Mononuclear cell (primary cell): ENCODE results near the gene PPARA. TPM values are rescaled to one million over a fixed set of nuclear protein-coding genes. Genes with fewer than 3 reads are reported as not detected.
A peak's percentile ranks its signal among the peaks of the same experiment; 100 is the strongest.

Experiments
- H3K27me3 ChIP-seq: 2 replicates; pipeline ENCODE4 v1.6.0; 2011; ENCODE audit warnings: low read length, control low read depth; ENCODE audit not compliant: insufficient read depth
- H3K4me1 ChIP-seq: 2 replicates; pipeline ENCODE4 v1.5.1; 2011; ENCODE audit warnings: mild to moderate bottlenecking, low read length, control low read depth; ENCODE audit not compliant: insufficient read depth
- H3K4me3 ChIP-seq: 2 replicates; pipeline ENCODE4 v1.5.1; 2011; ENCODE audit warnings: mild to moderate bottlenecking, low read length, moderate library complexity
- H3K9me3 ChIP-seq: 2 replicates; pipeline ENCODE4 v1.5.1; 2011; ENCODE audit warnings: low read depth, mild to moderate bottlenecking, control low read depth, low read length
- total RNA-seq: library from RNA; depleted of rRNA; stranded (reverse); fragments of >200 nt; gene quantifications from one replicate; pipeline ENCODE4 v1.2.3, GENCODE V29; 2012

Gene PPARA
- total RNA-seq: 5.1 TPM

DNA sequence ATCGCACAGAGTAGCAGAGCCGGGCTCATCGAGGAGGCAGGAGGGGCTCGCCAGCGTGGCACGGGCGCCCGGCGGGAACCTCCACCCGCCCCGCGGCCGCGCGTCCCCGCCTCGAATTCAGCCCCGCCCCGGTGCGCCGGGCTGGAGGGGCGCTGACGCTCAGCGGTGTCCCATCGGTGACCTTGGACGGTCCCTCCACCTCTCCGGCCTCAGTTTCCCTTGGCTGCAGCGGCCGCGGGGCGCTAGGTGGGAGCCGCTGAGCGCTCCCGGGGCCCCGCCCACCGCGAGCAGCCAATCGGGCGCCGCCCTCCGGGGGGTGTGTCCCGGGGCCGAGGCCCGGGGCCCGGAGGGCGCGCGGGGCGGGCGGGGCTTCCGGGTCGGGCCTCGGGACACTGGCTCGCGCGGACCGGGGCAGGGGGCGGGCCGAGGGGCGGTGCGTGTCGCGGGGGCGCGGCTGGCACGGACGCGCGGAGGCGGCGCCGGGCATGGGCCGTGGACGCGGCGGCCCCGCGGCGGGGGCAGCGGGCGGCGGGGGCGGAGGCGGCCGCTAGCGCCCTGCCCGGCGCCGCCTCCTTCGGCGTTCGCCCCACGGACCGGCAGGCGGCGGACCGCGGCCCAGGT, at the start of gene PPARA:
PPARA (plus strand) TSS at position 493 of the 621 bp plus-strand sequence. CDS start 47,858 bp downstream, outside the sequence.
- Histone ChIP-seq H3K9me3 (no peaks in the 10 kb centered on the region), H3K27me3 (no peaks in the 10 kb centered on the region), H3K4me3 (peak within 1 kb of the TSS; percentile 66), H3K4me1 (peaks cover 21% of the 10 kb centered on the region)

DNA sequence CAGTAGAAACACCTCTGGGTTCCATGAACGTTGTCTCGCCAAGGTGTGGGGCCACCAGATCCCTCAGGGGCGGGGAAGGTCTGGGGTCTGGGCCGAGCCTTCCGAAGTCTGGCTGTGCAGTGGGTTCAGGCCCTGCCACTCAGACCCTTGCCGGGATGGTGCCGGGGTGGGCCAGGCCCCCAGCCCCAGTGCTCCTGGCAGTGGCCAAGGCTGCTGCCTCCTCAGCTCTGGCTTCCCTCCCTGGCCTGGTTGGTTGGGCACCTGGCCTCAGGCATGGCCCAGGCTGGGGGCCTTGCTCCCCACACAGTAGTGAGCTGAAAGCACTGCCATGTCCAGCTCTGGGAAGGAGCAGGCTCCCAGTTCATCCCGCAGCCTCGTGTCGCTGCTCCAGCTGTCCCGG, 48.2 kb upstream of the PPARA start:
- Histone ChIP-seq H3K9me3 (no peaks in the 10 kb centered on the region), H3K27me3 (no peaks in the 10 kb centered on the region), H3K4me3 (no peak overlapping the region), H3K4me1 (no peaks in the 10 kb centered on the region)

DNA sequence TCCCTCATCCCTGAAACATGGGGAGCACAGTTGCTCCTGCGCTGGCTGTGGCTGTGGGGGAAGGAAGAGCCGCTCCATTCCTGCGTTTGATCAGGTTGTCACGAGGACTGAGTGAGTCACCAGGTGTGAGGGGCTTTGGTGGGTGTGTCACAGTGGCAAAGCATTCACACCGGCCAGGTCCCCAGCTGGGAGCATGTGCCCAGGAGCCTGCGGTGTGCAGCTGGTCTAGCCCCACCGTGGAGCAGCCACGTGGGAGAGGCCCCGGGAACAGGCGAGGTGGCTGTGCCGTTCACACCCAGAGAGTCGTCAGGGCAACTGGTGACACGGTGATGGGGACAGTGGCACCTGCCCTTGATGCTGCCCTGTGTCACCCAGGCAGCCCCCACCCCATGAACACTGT, 47.6 kb upstream of the PPARA start:
- H3K4me3 ChIP-seq: no peak overlapping the region

DNA sequence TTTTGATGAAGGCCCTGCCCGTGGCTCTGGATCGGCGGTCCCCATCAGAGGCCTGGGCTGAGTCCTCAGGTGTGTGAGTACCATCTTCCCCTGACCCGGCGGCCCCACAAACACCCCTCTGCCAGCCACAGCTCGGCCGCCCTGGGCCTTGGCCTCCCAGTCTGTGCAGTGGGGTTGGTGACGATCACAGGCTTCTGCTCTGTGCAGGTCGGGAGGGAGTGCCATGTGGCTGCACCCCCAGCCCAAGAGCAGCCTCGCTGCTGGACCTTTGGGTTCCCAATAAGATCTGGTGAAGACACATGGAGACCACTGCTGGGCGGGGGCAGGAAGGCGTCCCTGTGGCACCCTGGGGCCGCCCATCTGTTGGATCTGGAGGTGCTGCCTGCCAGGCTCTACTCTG, 47.1 kb upstream of the PPARA start:
- no peaks in the 10 kb centered on the region for H3K9me3 ChIP-seq
- H3K4me1 ChIP-seq: no peaks in the 10 kb centered on the region
- no peaks in the 10 kb centered on the region for H3K27me3 ChIP-seq
- H3K4me3 ChIP-seq: no peak overlapping the region

More for the DNA sequence above, 47.6 kb upstream of the PPARA start:
- Histone ChIP-seq H3K4me1 (no peaks in the 10 kb centered on the region), H3K27me3 (no peaks in the 10 kb centered on the region), H3K9me3 (no peaks in the 10 kb centered on the region)

DNA sequence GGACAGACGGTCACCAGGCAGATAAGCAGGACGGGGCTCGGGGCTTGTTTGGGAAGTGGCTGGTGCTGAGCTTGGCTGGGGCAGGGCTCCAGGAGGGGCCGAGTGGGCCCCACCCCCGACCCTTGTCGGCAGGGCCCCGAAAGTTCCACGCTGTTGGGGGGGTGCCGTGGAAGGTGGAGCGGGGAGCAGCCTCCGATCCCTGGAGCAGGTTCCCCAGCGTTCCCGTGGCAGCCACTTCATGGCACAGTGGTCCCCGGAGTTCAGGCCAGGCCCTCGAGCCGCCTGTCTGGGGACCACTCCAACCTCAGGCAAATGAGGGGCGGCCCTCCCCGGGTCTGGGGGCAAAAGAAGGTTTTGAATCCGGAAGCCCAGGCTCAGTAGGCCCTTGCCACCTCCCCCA, 46.7 kb upstream of the PPARA start:
- Histone ChIP-seq H3K27me3 (no peaks in the 10 kb centered on the region), H3K4me1 (no peaks in the 10 kb centered on the region), H3K4me3 (no peak overlapping the region), H3K9me3 (no peaks in the 10 kb centered on the region)

DNA sequence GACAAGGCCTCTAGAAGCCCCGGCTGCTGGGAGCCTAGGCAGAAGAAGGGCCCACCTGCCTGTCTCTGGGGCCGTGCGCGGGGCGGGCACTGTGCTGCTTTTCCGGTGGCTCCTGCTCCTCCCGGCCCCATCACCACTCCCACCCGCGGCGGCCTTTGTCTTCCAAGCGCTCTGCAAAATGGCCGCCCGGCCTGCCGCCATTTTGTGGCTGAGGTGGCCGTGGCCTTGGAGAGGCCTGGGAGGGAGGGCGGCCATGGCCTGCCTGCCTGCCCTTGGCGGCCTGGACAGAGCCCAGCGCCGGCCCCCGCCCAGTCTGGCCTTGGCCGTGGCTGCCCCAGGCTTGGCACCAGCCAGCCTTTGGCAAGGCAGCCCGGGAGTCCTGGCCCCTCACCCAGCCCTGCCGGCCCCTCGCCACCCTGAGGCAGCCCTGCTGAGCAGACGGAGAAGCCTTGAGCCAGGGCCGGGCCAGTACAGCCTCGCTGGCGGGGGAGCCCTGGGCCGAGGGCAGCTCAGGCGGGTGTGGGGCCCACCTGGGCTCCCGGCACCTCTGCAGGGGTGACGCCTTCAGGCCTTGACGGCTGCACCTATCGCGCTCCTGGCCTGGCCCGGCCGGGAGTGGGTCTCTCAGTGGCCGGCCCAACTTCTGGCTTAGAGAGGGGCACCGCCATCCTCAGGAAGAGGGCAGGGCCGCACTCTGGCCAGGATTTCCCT, 46.0 kb upstream of the PPARA start:
- no peak overlapping the region for H3K4me3 ChIP-seq

DNA sequence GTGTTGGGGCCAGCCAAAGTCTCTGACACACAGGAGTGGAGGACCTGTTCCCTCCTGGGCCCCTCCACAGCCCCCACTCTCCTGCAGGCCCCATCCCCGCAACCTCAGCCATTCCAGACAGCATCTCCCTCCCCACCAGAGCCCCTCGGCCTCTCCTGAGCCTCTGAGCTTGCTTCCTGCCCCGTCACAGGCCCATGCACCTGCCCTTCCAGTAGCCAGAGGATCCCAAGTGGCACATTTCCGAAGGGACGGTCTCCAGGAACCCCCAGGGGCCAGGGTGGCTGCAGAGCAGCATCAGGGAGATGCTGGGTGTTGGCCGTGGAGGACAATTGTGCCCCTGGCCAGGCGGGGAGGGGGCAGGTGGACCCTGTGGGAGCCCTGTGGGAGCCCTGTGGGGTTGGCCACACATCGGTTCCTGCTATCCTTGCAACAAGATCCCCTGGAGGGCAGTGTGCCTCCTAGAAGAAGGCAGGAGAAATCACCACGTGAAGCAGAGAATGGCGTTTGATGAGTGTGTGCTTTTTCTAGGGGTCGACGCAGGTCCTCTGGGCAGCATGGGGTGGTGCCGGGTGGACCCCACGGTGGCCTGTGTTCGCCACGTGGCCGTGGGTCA, 45.3 kb upstream of the PPARA start:
- Histone ChIP-seq H3K9me3 (no peaks in the 10 kb centered on the region), H3K4me1 (no peaks in the 10 kb centered on the region), H3K4me3 (no peak overlapping the region), H3K27me3 (no peaks in the 10 kb centered on the region)

More for the DNA sequence above, 46.0 kb upstream of the PPARA start:
- Histone ChIP-seq H3K9me3 (no peaks in the 10 kb centered on the region), H3K27me3 (no peaks in the 10 kb centered on the region), H3K4me1 (no peaks in the 10 kb centered on the region)

DNA sequence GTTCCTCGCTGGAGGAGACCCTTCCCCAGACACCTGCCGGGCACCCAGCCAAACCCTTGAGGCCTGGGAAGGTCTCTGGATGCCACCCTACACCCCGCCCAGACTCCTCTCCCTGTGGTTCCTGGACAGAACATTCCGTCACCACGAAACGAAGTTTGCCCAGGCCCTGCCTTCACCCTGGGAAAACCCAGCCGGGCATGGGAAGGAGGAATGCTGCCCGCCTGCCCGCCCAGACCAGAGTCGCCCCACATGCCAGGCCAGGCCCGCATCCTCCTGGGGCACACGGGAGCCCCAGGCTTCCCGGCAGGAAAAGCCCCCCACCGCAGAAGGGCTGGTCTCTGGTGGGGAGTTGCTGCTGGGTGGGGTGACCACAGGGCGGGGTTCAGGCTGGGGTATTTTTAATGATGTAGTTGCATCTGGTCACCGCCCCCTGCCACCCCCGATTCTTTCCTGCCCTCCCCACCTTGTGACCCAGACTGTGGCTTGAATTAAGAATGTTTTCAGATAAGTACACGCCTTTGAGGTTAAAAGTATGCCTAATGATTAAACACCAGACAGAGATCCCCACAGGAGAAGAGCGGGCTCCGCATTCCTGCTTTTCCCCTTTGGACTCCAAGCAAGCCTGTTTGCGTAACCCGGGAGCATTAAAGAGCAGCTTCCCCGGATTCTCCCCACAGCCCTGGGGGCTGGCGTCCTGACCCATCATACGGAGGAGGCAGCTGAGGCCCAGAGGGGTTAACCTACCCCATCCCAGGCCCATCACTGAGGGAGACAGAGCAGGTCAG, 44.6 kb upstream of the PPARA start:
- no peaks in the 10 kb centered on the region for H3K27me3 ChIP-seq
- H3K4me1 ChIP-seq: no peaks in the 10 kb centered on the region
- H3K9me3 ChIP-seq: no peaks in the 10 kb centered on the region
- H3K4me3 ChIP-seq: no peak overlapping the region

DNA sequence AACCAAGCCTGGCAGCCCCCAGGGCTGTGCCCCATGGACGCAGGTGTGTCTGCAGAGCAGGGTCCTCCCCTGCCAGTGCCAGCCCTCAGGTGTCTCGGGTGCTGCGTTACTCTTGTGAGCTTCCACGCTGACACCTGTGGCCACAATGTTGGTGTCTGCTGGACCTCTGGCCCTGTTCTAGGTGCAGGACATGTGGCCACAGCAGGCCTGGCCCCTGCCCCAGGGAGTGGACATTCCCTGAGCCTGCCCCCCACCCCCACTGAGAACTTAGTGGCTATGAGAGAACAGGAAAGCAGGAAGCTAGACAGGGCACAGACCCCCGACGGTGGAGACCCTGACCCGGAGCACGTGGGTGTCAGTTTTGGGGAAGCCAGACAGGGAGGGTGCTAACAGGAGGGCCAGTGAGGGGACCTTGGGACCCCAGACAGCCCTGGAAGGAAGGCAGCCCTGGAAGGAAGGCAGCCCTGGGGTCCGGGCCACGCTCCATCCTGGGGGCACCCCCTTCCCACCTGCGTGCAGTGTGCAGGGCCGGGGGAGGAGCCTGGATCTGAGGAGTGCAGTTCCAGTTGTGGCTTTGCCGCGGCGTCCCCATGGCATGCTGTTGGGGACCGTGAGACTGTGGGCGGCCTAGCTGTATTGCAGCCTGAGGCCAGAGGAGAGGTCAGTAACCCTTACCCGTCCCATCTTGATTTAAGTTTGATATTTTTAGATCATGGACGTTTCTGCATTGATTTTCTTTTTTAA, 43.9 kb upstream of the PPARA start:
- H3K4me3 ChIP-seq: no peak overlapping the region
- no peaks in the 10 kb centered on the region for H3K27me3 ChIP-seq
- H3K9me3 ChIP-seq: no peaks in the 10 kb centered on the region
- no peaks in the 10 kb centered on the region for H3K4me1 ChIP-seq

DNA sequence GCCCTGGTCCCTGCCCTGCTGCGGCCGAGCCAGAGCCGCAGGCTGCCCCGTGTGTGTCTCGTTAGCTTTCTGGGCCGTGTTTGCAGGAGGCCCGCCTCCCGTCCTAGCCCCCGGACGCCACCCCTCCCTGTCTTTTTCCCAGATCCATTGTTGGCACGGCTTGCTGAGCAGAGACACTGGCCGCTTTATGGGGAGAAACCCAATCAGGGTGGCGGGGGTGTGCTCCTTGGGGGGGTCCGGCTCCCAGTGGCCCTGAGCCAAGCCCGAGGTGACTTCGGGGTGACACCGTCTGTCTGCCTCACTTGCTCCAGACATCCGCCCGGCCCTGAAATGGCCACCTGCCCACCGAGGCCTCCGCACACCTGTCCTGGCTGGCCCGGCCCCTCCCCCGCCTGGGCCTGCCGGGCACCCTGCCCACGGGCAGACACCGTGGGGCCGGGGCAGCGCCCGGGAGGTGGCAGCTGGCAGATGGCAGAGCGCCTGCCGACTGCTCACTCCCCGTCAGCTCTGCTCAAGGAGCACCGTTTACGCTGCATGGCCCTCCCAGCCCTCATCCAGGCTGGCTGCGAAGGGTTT, 43.1 kb upstream of the PPARA start:
- no peaks in the 10 kb centered on the region for H3K9me3 ChIP-seq
- no peak overlapping the region for H3K4me3 ChIP-seq
- no peaks in the 10 kb centered on the region for H3K27me3 ChIP-seq
- no peaks in the 10 kb centered on the region for H3K4me1 ChIP-seq

DNA sequence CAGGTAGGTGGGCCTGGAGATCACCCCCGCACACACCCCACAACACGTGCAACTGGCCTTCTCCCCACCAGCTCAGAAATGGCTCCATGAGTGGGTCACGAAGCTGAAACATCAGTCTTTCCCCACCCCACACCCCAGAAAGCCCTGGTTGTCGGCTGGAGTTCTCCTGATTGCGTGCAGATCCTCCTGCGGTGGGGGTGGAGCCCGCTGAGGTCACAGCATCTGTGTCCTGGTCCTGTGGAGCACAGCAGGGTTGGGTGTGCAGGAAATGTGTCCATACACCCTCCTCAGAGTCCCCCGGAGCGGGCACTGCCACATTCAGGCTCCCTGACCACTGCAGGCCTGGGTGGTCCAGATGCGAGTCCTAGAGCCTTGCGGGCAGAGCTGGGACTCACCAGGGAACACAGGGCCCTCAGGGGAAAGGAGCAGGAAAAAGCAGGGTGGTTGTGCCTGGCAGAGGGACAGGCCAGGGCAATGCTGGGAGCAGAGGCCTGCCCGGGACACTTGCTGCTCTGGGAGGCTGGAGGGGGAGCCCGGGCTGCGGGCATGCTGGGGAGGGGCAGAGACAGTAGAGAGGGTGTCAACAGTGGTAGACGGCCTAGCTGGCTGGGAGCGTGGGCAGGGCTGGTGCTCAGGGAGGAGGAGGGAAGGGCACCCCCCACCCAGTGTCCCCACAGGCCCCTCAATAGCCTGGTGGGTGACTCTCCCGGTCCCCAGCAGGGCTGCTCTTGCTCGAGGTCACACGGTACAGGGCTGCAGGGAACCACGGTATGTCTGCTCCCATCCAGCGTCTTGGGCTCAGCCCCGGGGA, 42.4 kb upstream of the PPARA start:
- Histone ChIP-seq H3K27me3 (no peaks in the 10 kb centered on the region), H3K4me1 (no peaks in the 10 kb centered on the region), H3K4me3 (no peak overlapping the region), H3K9me3 (no peaks in the 10 kb centered on the region)

DNA sequence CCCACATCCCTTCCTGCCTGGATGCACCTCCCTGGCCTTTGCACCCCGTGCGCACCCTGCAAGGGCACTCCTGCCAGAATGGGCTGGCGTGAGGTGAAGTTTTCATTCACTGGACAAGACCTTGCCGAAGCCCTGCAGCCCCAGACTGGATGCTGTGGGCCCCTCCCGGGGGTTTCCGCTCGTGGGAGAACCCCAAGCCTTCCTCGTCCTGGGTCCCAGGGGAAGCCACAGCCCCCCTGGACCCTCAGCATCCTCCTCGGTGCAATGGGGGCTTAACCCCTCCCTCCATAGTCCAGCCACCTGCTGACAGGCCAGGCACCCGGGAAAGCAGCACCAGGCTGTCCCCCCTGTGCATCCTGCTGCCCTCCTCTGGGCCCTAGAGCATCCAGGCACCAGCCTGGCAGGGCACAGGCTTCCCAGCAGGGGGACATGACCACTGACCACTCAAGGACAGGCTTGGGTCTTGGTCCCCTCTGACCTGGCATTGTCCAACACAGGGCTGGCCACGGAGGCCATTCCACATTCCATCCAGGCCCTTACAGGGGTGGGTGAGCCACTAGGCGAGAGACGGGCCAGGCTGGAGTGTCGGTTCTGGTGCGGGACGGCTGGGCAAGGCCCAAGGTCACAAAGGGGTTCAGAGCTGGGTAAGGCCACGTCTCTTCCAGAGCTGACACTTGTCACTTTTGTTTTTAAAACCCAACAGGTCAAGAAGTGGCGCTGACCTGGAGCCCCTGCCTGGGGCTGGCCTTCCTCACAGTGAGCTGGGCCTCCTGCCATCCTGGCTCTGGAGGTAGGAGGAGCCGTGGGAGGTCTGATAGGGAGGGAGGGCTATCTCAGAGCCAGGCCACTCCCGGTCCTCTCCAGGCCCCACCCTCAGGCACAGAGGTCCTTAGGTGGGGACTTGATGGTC, 41.5 kb upstream of the PPARA start:
- no peaks in the 10 kb centered on the region for H3K4me1 ChIP-seq
- no peaks in the 10 kb centered on the region for H3K27me3 ChIP-seq

DNA sequence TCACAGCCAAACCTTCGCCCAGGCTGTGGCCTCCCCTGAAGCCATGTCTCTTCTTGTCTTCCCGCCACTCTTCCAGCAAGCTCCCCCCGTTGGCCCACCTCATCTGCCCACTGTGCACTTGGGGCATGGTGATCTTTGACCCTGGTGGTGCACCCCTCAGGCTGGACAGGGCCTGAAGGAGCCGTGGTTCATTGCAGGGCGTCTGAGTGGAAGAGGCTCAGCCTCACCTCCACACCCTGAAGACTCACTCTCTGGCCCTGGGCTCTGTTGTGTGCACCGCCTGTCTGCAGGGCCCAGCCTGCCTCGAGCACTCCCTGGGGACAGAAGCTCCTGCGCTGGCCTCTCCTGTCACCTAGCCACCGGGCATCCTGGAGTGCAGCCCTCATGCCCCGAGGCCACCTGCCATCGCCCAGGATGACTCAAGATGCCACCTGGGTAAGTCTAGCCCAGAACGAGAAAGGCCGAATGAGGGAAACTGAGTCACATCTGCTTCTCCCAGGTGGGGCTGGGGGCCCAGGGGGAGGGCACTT, 40.8 kb upstream of the PPARA start:
- Histone ChIP-seq H3K4me3 (no peak overlapping the region), H3K9me3 (no peaks in the 10 kb centered on the region), H3K27me3 (no peaks in the 10 kb centered on the region), H3K4me1 (no peaks in the 10 kb centered on the region)

More for the DNA sequence above, 41.5 kb upstream of the PPARA start:
- H3K4me3 ChIP-seq: no peak overlapping the region
- no peaks in the 10 kb centered on the region for H3K9me3 ChIP-seq
